Stimulated activated CD4-positive, alpha-beta T cell treated with anti-CD3 and anti-CD28 coated beads, Interleukin-2, amount 100 ng/mL, for 24 hours (primary cell): ENCODE data around the gene CA4.
A peak's percentile ranks its signal among the peaks of the same experiment; 100 is the strongest.
"Not testable (repeated sequence)": the region's sequence is repeated elsewhere in the genome, so short reads cannot be mapped to it uniquely, and the experiment has no call there.

ENCODE experiments used
- DNase-seq, 2 donors: peaks; one replicate each; pipeline ENCODE4 v3.0.0-alpha.2; 2020

CA4 gene

GRCh38 chr17:60149691-60150582 is at the start of gene CA4:
TSS of gene CA4 (plus strand) at chr17:60149973. CDS start at chr17:60150035, 62 bp downstream.
- no peak for DNase-seq

- not testable (repeated sequence) for DNase-seq
Measured at GRCh38 chr17:60100577-60100976, 49.2 kb upstream of the CA4 start.

GRCh38 chr17:60102015-60102631 is 47.6 kb upstream of the CA4 start:
- not testable (repeated sequence) for DNase-seq

GRCh38 chr17:60102632-60103096 is 47.1 kb upstream of the CA4 start:
- DNase-seq: peak; percentile 30 to 54

- DNase-seq: no peak
Measured at GRCh38 chr17:60103957-60104356, 45.8 kb upstream of the CA4 start.

GRCh38 chr17:60106340-60107059 is 43.3 kb upstream of the CA4 start:
- no peak for DNase-seq

- no peak for DNase-seq
Measured at GRCh38 chr17:60107526-60108257, 42.1 kb upstream of the CA4 start.

GRCh38 chr17:60108309-60108708 is 41.5 kb upstream of the CA4 start:
- not testable (repeated sequence) for DNase-seq

GRCh38 chr17:60108712-60109111 is 41.1 kb upstream of the CA4 start:
- DNase-seq: no peak

GRCh38 chr17:60109161-60109560 is 40.6 kb upstream of the CA4 start:
- DNase-seq: no peak

- DNase-seq: no peak
Measured at GRCh38 chr17:60110586-60110985, 39.2 kb upstream of the CA4 start.

GRCh38 chr17:60111661-60112060 is 38.1 kb upstream of the CA4 start:
- DNase-seq: not testable (repeated sequence)

GRCh38 chr17:60115364-60115763 is 34.4 kb upstream of the CA4 start:
- not testable (repeated sequence) for DNase-seq

- DNase-seq: not testable (repeated sequence)
Measured at GRCh38 chr17:60116196-60116595, 33.6 kb upstream of the CA4 start.

GRCh38 chr17:60119162-60119561 is 30.6 kb upstream of the CA4 start:
- not testable (repeated sequence) for DNase-seq

GRCh38 chr17:60119807-60120748 is 29.7 kb upstream of the CA4 start:
- DNase-seq: not testable (repeated sequence)

- no peak for DNase-seq
Measured at GRCh38 chr17:60127068-60128064, 22.4 kb upstream of the CA4 start.

GRCh38 chr17:60128171-60128859 is 21.5 kb upstream of the CA4 start:
- no peak for DNase-seq

GRCh38 chr17:60129164-60129563 is 20.6 kb upstream of the CA4 start:
- DNase-seq: no peak
